Suprapubic skin (tissue), 4 donors: Measurements from ENCODE around the gene SENP6.

Experiments used
- CTCF ChIP-seq, 2 donors: fragments of 200-600 bp in 1 of 2; fragments of 450-650 bp in 1 of 2; sonication (generic) in 1 of 2; IDR thresholded peaks; one replicate each; pipeline ENCODE4 v1.5.1; 2016 to 2019; ENCODE audit warnings: antibody characterized with exemption in 2 of 2, mild to moderate bottlenecking in 1 of 2, moderate library complexity in 1 of 2
- EP300 ChIP-seq: sonication (generic); formaldehyde crosslinking; IDR thresholded peaks from one replicate; pipeline ENCODE4 v1.6.1; 2017; ENCODE audit warnings: antibody characterized with exemption
- POLR2A ChIP-seq, 2 donors: fragments of 450-650 bp; IDR thresholded peaks; one replicate each; pipeline ENCODE4 v1.6.1; 2017; ENCODE audit warnings: antibody characterized with exemption in 2 of 2, mild to moderate bottlenecking in 2 of 2, moderate library complexity in 2 of 2
- POLR2AphosphoS5 ChIP-seq, 3 donors: sonication (generic); formaldehyde crosslinking; IDR thresholded peaks; one replicate each; pipeline ENCODE4 v1.6.1; 2017; ENCODE audit warnings: antibody characterized with exemption in 3 of 3

- TF ChIP-seq POLR2A (IDR thresholded peaks at IDR 0.05) (no peak), CTCF (IDR thresholded peaks at IDR 0.05) (no peak), EP300 (no peak), POLR2AphosphoS5 (IDR thresholded peaks at IDR 0.05) (no peak)
Measured at GRCh38 chr6:75747152-75747992, 145.7 kb downstream of the SENP6 start.
